ENCODE measurements around the gene NFKBIE. TPM values are rescaled to one million over a fixed set of nuclear protein-coding genes. Genes with fewer than 3 reads are reported as not detected.
A peak's percentile ranks its signal among the peaks of the same experiment; 100 is the strongest.

The NFKBIE gene
- total RNA-seq, 4 donors from 2014 or later = 1.3 to 5.9 (median 2.8) TPM

DNA sequence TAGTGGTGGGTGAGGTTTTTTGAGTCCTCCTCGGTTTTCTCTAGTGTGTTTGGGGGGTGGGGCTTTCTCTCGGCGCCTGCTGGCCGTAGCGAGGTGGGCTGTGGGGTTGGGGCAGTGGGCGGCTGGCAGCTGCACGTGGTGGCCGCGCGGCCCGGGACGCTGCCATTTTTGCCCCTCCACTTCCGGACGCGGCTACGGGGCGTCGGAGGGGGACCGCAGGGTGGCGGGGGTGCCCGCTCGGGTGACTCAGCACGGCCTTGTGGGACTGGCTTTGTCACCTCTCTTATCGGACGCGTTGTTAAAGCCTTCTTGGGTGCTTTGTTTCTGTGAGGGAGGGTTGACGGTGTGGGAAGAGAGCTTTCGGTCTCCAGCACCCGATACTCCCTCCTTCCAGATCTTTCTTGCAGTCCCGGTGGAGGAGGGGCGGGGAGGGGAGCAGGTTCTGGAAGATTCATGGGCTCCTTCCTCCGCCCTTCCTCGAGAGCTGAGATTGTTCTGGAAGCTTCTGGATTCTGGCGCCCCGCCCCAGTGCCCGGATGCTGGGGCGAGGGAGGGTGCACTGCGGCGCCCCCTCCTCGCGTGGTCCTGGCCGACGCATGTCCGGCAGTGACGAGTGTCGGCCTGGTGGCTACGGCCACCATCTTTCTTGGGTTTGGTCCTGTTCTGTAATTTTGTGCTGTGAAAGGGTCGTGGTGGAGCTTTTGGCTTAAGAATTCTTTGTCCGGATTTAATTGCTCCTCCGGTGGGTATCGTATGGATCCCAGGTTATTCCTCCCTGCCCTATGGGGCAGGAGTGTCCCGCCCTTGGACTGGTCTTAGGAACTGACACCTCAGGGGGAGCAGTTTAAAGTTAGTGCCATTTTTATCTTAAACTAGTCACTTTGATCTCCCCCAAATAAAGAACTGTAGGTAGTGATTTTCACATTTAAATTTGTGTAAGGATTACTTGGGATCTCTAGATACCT lies 17.7 kb downstream of the NFKBIE start:
- Histone ChIP-seq H3K9me3 (no peaks in the 10 kb centered on the region), H3K4me1 (peaks cover 0 to 9% of the 10 kb centered on the region in 2 donors), H3K27me3 (no peaks in the 10 kb centered on the region), H3K27ac (peak overlapping the region; percentile 99), H3K4me3 (peak overlapping the region; percentile 98), H3K36me3 (no peaks in the 10 kb centered on the region)
- intact Hi-C loops (cut with DNase I; ENCODE audit: low total_unique reads) = no loop called here
- peak; percentile 66 to 75 for DNase-seq
- TF ChIP-seq, protein P1, sequence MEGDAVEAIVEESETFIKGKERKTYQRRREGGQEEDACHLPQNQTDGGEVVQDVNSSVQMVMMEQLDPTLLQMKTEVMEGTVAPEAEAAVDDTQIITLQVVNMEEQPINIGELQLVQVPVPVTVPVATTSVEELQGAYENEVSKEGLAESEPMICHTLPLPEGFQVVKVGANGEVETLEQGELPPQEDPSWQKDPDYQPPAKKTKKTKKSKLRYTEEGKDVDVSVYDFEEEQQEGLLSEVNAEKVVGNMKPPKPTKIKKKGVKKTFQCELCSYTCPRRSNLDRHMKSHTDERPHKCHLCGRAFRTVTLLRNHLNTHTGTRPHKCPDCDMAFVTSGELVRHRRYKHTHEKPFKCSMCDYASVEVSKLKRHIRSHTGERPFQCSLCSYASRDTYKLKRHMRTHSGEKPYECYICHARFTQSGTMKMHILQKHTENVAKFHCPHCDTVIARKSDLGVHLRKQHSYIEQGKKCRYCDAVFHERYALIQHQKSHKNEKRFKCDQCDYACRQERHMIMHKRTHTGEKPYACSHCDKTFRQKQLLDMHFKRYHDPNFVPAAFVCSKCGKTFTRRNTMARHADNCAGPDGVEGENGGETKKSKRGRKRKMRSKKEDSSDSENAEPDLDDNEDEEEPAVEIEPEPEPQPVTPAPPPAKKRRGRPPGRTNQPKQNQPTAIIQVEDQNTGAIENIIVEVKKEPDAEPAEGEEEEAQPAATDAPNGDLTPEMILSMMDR (IDR thresholded peaks at IDR 0.05) = no peak
- peak in 1 of 2 donors; percentile 27 for TF ChIP-seq POLR2A (IDR thresholded peaks at IDR 0.05)

DNA sequence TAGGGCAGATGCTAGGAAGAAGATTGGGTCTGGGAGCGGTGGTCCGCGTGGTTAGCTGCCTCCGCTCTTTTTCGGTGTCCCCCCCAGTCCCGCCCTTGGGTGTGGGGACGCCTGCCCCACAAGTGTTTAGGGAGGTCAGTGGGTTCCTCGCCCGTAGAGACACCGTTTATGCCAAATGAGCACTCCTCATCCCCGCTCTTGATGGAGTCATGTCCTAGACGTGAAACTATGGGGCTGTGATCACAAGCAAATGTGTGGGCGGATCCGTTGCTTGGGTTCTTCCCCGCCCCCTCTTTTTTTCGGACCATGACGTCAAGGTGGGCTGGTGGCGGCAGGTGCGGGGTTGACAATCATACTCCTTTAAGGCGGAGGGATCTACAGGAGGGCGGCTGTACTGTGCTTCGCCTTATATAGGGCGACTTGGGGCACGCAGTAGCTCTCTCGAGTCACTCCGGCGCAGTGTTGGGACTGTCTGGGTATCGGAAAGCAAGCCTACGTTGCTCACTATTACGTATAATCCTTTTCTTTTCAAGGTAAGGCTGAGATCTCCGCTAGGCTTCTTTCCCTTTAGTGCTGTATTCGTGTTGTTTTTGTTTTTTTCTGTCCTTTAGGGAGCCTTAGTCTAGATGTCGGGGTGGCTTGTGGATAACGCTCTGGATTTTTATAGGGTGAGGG lies 18.6 kb downstream of the NFKBIE start, which contains the start of gene HSP90AB1:
TSS of gene HSP90AB1 (plus strand) at position 439 of the 675 bp plus-strand sequence. CDS start 1,529 bp downstream, outside the sequence.
- peak; percentile 93 to 98 for DNase-seq
- H3K36me3 ChIP-seq = no peaks in the 10 kb centered on the region
- intact Hi-C loops (cut with DNase I; ENCODE audit: low total_unique reads) = no loop called here
- peak within 1 kb of the TSS; percentile 99 for H3K27ac ChIP-seq
- H3K4me3 ChIP-seq = peak within 1 kb of the TSS; percentile 98
- no peaks in the 10 kb centered on the region for H3K9me3 ChIP-seq
- H3K4me1 ChIP-seq = peaks cover 0 to 9% of the 10 kb centered on the region in 2 donors
- peak; percentile 91 for TF ChIP-seq POLR2A (IDR thresholded peaks at IDR 0.05)
- TF ChIP-seq, protein P1 (IDR thresholded peaks at IDR 0.05) = peak in 1 of 4 experiments; percentile 10
- H3K27me3 ChIP-seq = no peaks in the 10 kb centered on the region

DNA sequence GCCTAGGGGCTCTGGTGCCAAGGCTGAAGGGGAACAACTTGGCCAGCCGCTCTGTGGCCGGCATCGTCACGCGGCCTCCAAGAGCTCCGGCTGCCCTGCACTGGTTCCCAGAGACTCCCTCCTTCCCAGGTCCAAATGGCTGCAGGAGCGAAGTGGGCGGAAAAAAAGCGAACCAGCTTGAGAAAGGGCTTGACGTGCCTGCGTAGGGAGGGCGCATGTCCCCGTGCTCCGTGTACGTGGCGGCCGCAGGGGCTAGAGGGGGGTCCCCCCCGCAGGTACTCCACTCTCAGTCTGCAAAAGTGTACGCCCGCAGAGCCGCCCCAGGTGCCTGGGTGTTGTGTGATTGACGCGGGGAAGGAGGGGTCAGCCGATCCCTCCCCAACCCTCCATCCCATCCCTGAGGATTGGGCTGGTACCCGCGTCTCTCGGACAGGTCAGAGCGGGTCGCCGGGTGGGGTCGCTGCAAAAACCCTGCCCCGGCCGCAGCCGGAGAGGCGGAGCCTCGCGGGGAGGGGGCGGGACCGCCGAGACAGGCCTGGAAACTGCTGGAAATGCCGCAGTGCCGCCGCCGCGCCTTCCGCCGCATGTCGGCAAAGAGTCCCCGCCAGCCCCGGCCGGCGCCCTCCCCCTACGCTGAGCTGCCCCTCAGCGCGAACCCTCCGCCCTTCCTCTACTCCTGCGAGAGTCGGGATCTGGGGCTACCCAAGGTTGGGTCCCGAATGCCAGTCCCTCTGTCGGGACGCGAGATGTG lies 19.3 kb downstream of the NFKBIE start:
- H3K4me1 ChIP-seq = peaks cover 0 to 9% of the 10 kb centered on the region in 2 donors
- DNase-seq = peak; percentile 86 to 92
- H3K9me3 ChIP-seq = no peaks in the 10 kb centered on the region
- peak overlapping the region; percentile 99 for H3K27ac ChIP-seq
- H3K27me3 ChIP-seq = no peaks in the 10 kb centered on the region
- intact Hi-C loops (cut with DNase I; ENCODE audit: low total_unique reads) = no loop called here
- TF ChIP-seq, protein P1 (IDR thresholded peaks at IDR 0.05) = peak in 2 of 4 experiments; percentile 51 to 62
- peak in 1 of 2 donors; percentile 78 for TF ChIP-seq POLR2A (IDR thresholded peaks at IDR 0.05)
- no peaks in the 10 kb centered on the region for H3K36me3 ChIP-seq
- peak overlapping the region; percentile 98 for H3K4me3 ChIP-seq

DNA sequence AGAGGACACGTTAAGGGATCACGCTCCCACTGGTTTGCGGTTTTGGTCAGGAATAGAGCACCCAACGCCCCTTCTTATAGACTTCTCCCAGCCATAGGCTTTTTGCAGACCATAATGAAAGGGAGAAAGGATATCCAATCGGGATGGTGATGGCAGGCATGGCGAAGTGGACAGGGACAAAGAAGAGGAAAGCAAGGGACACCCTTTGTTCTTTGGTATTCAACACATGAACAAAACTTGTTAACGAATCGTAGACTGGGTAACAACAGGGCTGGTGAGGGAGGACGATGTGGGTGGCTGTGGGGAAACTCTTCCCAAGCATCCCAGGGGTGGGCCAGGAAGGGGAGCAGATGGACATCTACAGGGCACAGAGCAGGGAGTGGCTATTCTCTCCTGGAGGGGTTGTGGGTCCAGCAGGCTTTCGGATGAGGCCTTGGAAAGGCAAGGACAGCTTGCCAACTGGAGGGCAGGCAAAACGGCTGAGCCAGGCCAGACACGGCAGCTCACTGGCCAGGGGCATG lies 19.9 kb downstream of the NFKBIE start:
- no peaks in the 10 kb centered on the region for H3K9me3 ChIP-seq
- H3K4me3 ChIP-seq = peak overlapping the region; percentile 98
- DNase-seq = no peak
- peaks cover 0 to 9% of the 10 kb centered on the region in 2 donors for H3K4me1 ChIP-seq
- intact Hi-C loops (cut with DNase I; ENCODE audit: low total_unique reads) = no loop called here
- H3K36me3 ChIP-seq = no peaks in the 10 kb centered on the region
- peak overlapping the region; percentile 99 for H3K27ac ChIP-seq
- no peaks in the 10 kb centered on the region for H3K27me3 ChIP-seq
- TF ChIP-seq, protein P1 (IDR thresholded peaks at IDR 0.05) = no peak
- TF ChIP-seq POLR2A (IDR thresholded peaks at IDR 0.05) = no peak

Data from uterus (tissue), 4 donors.